A673 (cell line): ENCODE results near the gene RELN. TPM values are rescaled to one million over a fixed set of nuclear protein-coding genes. Genes with fewer than 3 reads are reported as not detected.

ENCODE experiments used
- BruUV-seq: library from RNA; stranded (reverse); fragments of 400-500 nt; replicated peaks from 2 replicates; lab custom pipeline; 2021; lab: Mats Ljungman, UMichigan
- CTCF ChIA-PET: fragments of 300-600 bp; sonication (Branson Sonifier 250); formaldehyde crosslinking; loops from one replicate; lab custom pipeline; 2022; ENCODE audit warnings: antibody characterized with exemption; lab: Charles Lee
- POLR2A ChIA-PET: fragments of 300-600 bp; sonication (Branson Sonifier 250); formaldehyde crosslinking; loops from one replicate; lab custom pipeline; 2022; ENCODE audit warnings: antibody characterized with exemption; ENCODE audit not compliant: low non-redundant PET; lab: Charles Lee
- DNase-seq: peaks from one replicate; pipeline ENCODE4 v3.0.0-alpha.2; 2015; ENCODE audit warnings: low spot score
- H3K27ac ChIP-seq: fragments of 200-600 bp; sonication (generic); 2 replicates; pipeline ENCODE4 v1.5.1; 2016; ENCODE audit warnings: mixed run types, low read depth, mild to moderate bottlenecking, mixed read lengths, antibody characterized with exemption, low read length; ENCODE audit not compliant: poor library complexity, severe bottlenecking
- H3K27me3 ChIP-seq: fragments of 200-600 bp; sonication (generic); replicated peaks from 2 replicates; pipeline ENCODE4 v1.6.1; 2017; ENCODE audit warnings: mixed run types, low read depth, mild to moderate bottlenecking, mixed read lengths, antibody characterized with exemption, low read length; ENCODE audit not compliant: insufficient read depth, poor library complexity
- H3K36me3 ChIP-seq: fragments of 200-600 bp; sonication (generic); 2 replicates; pipeline ENCODE4 v1.6.1; 2016; ENCODE audit warnings: mixed run types, mild to moderate bottlenecking, mixed read lengths, antibody characterized with exemption, low read length; ENCODE audit not compliant: insufficient read depth, poor library complexity, severe bottlenecking
- H3K4me1 ChIP-seq: fragments of 200-600 bp; sonication (generic); 2 replicates; pipeline ENCODE4 v1.6.1; 2017; ENCODE audit warnings: mixed run types, mild to moderate bottlenecking, mixed read lengths, antibody characterized with exemption, low read length; ENCODE audit not compliant: insufficient read depth, poor library complexity, severe bottlenecking
- H3K4me3 ChIP-seq: fragments of 200-600 bp; sonication (generic); 2 replicates; pipeline ENCODE4 v1.5.1; 2016; ENCODE audit warnings: low read depth, mixed run types, mild to moderate bottlenecking, mixed read lengths, low read length; ENCODE audit not compliant: poor library complexity, severe bottlenecking
- H3K9me3 ChIP-seq: fragments of 200-600 bp; sonication (generic); 2 replicates; pipeline ENCODE4 v1.6.1; 2016; ENCODE audit warnings: mixed run types, low read depth, mild to moderate bottlenecking, mixed read lengths, antibody characterized with exemption, low read length; ENCODE audit not compliant: poor library complexity, severe bottlenecking
- EZH2 ChIP-seq: fragments of 200-600 bp; sonication (generic); IDR thresholded peaks from 2 replicates; pipeline ENCODE4 v1.6.1; 2017; ENCODE audit warnings: borderline replicate concordance, low read depth, mild to moderate bottlenecking, mixed read lengths, antibody characterized with exemption, low read length; ENCODE audit not compliant: poor library complexity, severe bottlenecking
- intact Hi-C: fragments of 100-400 bp; cut with micrococcal nuclease; formaldehyde crosslinking; loops from one replicate; pipeline ENCODE4 v1.10.0; 2022; ENCODE audit not compliant: unreplicated experiment
- total RNA-seq: library from RNA; stranded (reverse); gene quantifications from 2 replicates; pipeline ENCODE4 v1.2.3, GENCODE V29; 2021
- TF ChIP-seq, protein P1 (sequence below): fragments of 300-800, 200-600 bp; sonication (generic); conservative IDR thresholded peaks from 2 replicates; pipeline ENCODE4 v1.5.1; 2017; ENCODE audit warnings: low read depth, mild to moderate bottlenecking, antibody characterized with exemption, low read length, moderate library complexity, mixed read lengths

RELN gene
- total RNA-seq, 1 experiment from 2014 or later: not detected

DNA sequence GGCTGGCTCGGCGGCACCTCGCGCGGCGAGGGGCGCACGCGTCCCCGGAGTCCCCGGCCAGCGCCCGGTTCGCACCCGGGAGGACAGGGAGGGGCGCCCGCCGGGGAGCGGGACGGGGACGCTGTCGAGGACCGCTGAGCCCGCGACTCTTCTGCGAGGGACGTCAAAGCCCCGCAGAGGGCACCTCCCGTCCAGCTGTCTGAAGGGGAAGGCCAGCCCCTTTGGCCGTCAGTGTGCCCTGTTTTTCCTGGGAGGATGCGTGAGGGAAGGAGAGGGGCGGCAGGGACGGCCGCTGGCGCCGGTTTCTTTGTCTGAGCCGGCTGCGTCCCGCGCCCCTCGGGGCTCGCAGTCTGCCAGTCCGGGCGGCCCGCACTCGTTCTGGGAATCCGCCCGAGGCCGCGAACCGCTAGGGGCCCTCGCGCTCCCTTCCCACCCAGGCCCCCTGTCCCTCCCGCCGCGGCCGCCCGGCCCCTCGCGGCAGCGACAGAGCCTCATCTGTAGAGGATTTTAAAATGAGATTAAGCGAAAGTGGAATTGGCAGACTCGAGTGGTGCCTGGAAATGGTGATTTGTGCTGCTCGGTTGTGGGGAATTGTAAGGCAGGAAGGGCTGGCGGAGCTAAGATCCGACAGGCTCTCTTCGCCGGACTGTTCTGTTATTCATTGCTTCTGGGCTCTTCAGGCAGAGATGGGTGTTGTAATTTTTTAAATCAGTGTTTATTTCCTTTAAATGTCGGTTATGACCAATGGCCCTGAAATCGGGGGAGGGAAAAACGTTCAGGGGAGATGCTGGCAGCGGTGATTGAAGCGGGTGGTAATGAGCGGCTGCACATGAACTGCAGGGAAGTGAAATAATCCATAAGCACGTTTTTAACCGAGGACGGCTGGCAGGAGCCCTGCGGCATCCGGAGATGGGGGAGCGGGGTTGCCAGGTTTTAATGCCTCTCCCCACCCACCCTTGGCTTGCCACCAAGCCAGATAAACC is 618 bp upstream of the RELN start:
- intact Hi-C loops: no loop called here
- peak; percentile 40 for TF ChIP-seq EZH2
- TF ChIP-seq, protein P1, sequence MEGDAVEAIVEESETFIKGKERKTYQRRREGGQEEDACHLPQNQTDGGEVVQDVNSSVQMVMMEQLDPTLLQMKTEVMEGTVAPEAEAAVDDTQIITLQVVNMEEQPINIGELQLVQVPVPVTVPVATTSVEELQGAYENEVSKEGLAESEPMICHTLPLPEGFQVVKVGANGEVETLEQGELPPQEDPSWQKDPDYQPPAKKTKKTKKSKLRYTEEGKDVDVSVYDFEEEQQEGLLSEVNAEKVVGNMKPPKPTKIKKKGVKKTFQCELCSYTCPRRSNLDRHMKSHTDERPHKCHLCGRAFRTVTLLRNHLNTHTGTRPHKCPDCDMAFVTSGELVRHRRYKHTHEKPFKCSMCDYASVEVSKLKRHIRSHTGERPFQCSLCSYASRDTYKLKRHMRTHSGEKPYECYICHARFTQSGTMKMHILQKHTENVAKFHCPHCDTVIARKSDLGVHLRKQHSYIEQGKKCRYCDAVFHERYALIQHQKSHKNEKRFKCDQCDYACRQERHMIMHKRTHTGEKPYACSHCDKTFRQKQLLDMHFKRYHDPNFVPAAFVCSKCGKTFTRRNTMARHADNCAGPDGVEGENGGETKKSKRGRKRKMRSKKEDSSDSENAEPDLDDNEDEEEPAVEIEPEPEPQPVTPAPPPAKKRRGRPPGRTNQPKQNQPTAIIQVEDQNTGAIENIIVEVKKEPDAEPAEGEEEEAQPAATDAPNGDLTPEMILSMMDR: peak; percentile 39
- Histone ChIP-seq H3K4me3 (peak overlapping the region; percentile 49), H3K36me3 (no peaks in the 10 kb centered on the region), H3K4me1 (peaks cover 9% of the 10 kb centered on the region), H3K27me3 (peaks cover 70% of the 10 kb centered on the region), H3K27ac (no peak overlapping the region), H3K9me3 (no peaks in the 10 kb centered on the region)
- peak; percentile 58 for DNase-seq
- ChIA-PET POLR2A (no interaction called here), CTCF (no interaction called here)
- no TSS peak for BruUV-seq

DNA sequence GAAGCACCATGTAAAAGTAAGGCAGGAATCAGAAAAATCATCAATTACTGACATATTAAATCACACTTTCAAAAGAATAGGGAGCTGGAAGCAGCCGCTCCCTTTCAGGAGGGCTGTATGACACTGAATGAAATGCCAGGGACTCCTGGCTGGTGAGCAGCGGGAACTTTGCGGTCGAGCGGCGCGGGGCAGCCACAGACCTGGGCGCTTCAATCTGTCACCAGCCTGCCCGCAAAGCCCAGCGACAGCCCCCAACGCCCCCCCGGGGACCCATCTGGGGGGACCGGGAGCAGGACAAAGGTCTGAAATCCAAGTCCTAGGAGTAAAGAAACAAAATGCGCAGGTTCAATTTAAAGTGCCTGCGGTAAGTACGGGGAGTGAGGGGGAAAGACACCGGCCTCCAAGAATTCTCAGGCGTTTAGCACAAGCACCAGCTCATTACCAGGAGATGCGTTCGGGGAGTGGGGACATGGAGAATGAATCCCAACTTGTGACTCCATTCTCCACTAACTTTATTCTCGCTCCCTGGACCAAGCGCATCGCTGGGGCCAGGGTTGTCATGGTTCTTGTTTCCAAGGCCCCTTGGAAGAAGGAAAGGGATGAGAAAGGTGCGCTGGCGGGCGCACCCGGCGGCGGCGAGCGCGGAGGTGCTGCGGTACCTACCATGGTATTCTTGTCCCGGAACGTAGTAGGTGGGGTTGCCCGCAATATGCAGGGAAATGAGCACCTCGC is 824 bp downstream of the RELN start:
- BruUV-seq: no TSS peak
- ChIA-PET CTCF (no interaction called here), POLR2A (no interaction called here)
- H3K27me3 ChIP-seq: peaks cover 84% of the 10 kb centered on the region
- peak; percentile 88 for TF ChIP-seq EZH2
- TF ChIP-seq, protein P1: no peak
- no peaks in the 10 kb centered on the region for H3K9me3 ChIP-seq
- peak overlapping the region; percentile 38 for H3K4me3 ChIP-seq
- no peak overlapping the region for H3K27ac ChIP-seq
- no peaks in the 10 kb centered on the region for H3K36me3 ChIP-seq
- peaks cover 9% of the 10 kb centered on the region for H3K4me1 ChIP-seq
- DNase-seq: peak; percentile 11
- intact Hi-C loops: no loop called here

DNA sequence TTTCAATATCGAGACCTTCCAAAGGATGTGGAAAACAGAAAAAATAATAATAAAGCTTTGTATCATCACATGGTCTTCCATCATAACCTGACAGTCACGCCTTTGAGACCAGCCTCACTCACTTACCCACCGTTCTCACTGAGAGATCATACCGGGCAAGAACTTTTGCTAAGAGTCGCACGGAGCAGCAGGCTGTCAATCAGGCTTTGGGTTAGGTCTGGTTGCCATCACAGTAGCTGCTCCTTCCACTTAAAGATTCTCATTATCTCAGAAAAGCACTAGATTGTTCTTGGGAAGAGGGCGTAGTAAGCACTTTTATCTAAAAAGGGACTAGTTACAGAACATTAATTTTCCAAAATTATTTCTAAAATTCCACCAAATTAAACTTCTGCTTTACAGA is 2.0 kb downstream of the RELN start:
- peaks cover 95% of the 10 kb centered on the region for H3K27me3 ChIP-seq
- H3K4me3 ChIP-seq: no peak overlapping the region
- no TSS peak for BruUV-seq
- intact Hi-C loops: no loop called here
- H3K36me3 ChIP-seq: no peaks in the 10 kb centered on the region
- ChIA-PET CTCF (no interaction called here), POLR2A (no interaction called here)
- peaks cover 9% of the 10 kb centered on the region for H3K4me1 ChIP-seq
- TF ChIP-seq, protein P1: no peak
- TF ChIP-seq EZH2: no peak
- H3K27ac ChIP-seq: no peak overlapping the region
- no peak for DNase-seq
- no peaks in the 10 kb centered on the region for H3K9me3 ChIP-seq
